ENCODE results near the gene KRTAP3-2. TPM values are rescaled to one million over a fixed set of nuclear protein-coding genes. Genes with fewer than 3 reads are reported as not detected.

KRTAP3-2 gene
- total RNA-seq, 1 donor from 2014 or later, result not detected

- DNase-seq (ENCODE audit: low read depth), result no peak
Measured at GRCh38 chr17:41010441-41010840, 10.7 kb upstream of the KRTAP3-2 start.

GRCh38 chr17:41009936-41010335 lies 10.2 kb upstream of the KRTAP3-2 start:
- no peak for DNase-seq (ENCODE audit: low read depth)

GRCh38 chr17:41009301-41009760 lies 9.6 kb upstream of the KRTAP3-2 start:
- no peak for DNase-seq (ENCODE audit: low read depth)

- no peak for DNase-seq (ENCODE audit: low read depth)
Measured at GRCh38 chr17:41008811-41009210, 9.1 kb upstream of the KRTAP3-2 start, which contains the start of gene KRTAP3-1. TSS of gene KRTAP3-1 (minus strand) at chr17:41009128. CDS start at chr17:41009074, 54 bp downstream.

- DNase-seq (ENCODE audit: low read depth), result no peak
Measured at GRCh38 chr17:41004397-41004796, 4.7 kb upstream of the KRTAP3-2 start.

- DNase-seq (ENCODE audit: low read depth), result no peak
Measured at GRCh38 chr17:41003926-41004325, 4.2 kb upstream of the KRTAP3-2 start.

GRCh38 chr17:41002814-41003213 lies 3.1 kb upstream of the KRTAP3-2 start:
- no peak for DNase-seq (ENCODE audit: low read depth)

- DNase-seq (ENCODE audit: low read depth), result no peak
Measured at GRCh38 chr17:41001795-41002194, 2.1 kb upstream of the KRTAP3-2 start.

GRCh38 chr17:40997361-40997760 lies 2.3 kb downstream of the KRTAP3-2 start:
- DNase-seq (ENCODE audit: low read depth), result no peak

- DNase-seq (ENCODE audit: low read depth), result no peak
Measured at GRCh38 chr17:40996829-40997228, 2.9 kb downstream of the KRTAP3-2 start.

- no peak for DNase-seq (ENCODE audit: low read depth)
Measured at GRCh38 chr17:40995116-40995515, 4.6 kb downstream of the KRTAP3-2 start.

GRCh38 chr17:40993839-40994238 lies 5.9 kb downstream of the KRTAP3-2 start, which contains the start of gene KRTAP3-3:
TSS of gene KRTAP3-3 (minus strand) at chr17:40994164. CDS start at chr17:40994097, 67 bp downstream.
- peak; percentile 44 for DNase-seq (ENCODE audit: low read depth)

GRCh38 chr17:40993084-40993483 lies 6.6 kb downstream of the KRTAP3-2 start:
- DNase-seq (ENCODE audit: low read depth), result no peak

GRCh38 chr17:40992666-40993065 lies 7.0 kb downstream of the KRTAP3-2 start:
- DNase-seq (ENCODE audit: low read depth), result no peak

- DNase-seq (ENCODE audit: low read depth), result no peak
Measured at GRCh38 chr17:40986920-40987319, 12.8 kb downstream of the KRTAP3-2 start.

- DNase-seq (ENCODE audit: low read depth), result no peak
Measured at GRCh38 chr17:40984226-40984625, 15.5 kb downstream of the KRTAP3-2 start, which contains the start of gene KRT40. TSS of gene KRT40 (minus strand) at chr17:40984326. CDS start at chr17:40984273, 53 bp downstream.

- DNase-seq (ENCODE audit: low read depth), result no peak
Measured at GRCh38 chr17:40981115-40981514, 18.6 kb downstream of the KRTAP3-2 start.

GRCh38 chr17:40980596-40980995 lies 19.1 kb downstream of the KRTAP3-2 start:
- peak; percentile 80 for DNase-seq (ENCODE audit: low read depth)

GRCh38 chr17:40980117-40980516 lies 19.6 kb downstream of the KRTAP3-2 start:
- DNase-seq (ENCODE audit: low read depth), result no peak

GRCh38 chr17:40978575-40979151 lies 21.0 kb downstream of the KRTAP3-2 start:
- DNase-seq (ENCODE audit: low read depth), result peak; percentile 22

- DNase-seq (ENCODE audit: low read depth), result no peak
Measured at GRCh38 chr17:40975516-40975915, 24.2 kb downstream of the KRTAP3-2 start.

GRCh38 chr17:40974366-40974765 lies 25.3 kb downstream of the KRTAP3-2 start:
- no peak for DNase-seq (ENCODE audit: low read depth)

GRCh38 chr17:40967582-40967981 lies 32.1 kb downstream of the KRTAP3-2 start:
- DNase-seq (ENCODE audit: low read depth), result no peak

Data from myocyte (in vitro differentiated cells).